A549 (cell line): ENCODE data around the gene ZNF577.

Experiments
- BCL3 ChIP-seq: fragments of >200 bp; sonication (Bioruptor Twin); formaldehyde crosslinking; IDR thresholded peaks from 3 replicates; pipeline ENCODE4 v1.6.1; 2016
- CBX2 ChIP-seq: fragments of 200-600 bp; sonication (generic); IDR thresholded peaks from 2 replicates; pipeline ENCODE4 v1.6.1; 2016; ENCODE audit warnings: low read depth, mild to moderate bottlenecking, borderline replicate concordance
- CEBPB ChIP-seq, 2 experiments: fragments of >200 bp in 1 of 2; sonication (Bioruptor Twin) in 1 of 2; formaldehyde crosslinking in 1 of 2; IDR thresholded peaks; 2 replicates each; pipeline ENCODE4 v1.6.1; 2012 to 2016
- CHD2 ChIP-seq: fragments of 150-350 bp; IDR thresholded peaks from 2 replicates; pipeline ENCODE4 v1.6.1; 2014; ENCODE audit warnings: low read length; ENCODE audit not compliant: partially characterized antibody
- CTCF ChIP-seq: fragments of >200 bp; sonication (Bioruptor Twin); formaldehyde crosslinking; IDR thresholded peaks from 3 replicates; pipeline ENCODE4 v1.5.1; 2016
- JUNB ChIP-seq: fragments of >200 bp; sonication (Bioruptor Twin); formaldehyde crosslinking; IDR thresholded peaks from 2 replicates; pipeline ENCODE4 v1.6.1; 2016
- MAX ChIP-seq: IDR thresholded peaks from 2 replicates; pipeline ENCODE4 v1.6.1; 2012
- PHF8 ChIP-seq: fragments of 200-600 bp; sonication (generic); IDR thresholded peaks from 2 replicates; pipeline ENCODE4 v1.6.1; 2016; ENCODE audit warnings: low read depth, mild to moderate bottlenecking, antibody characterized with exemption, moderate library complexity, borderline replicate concordance
- RAD21 ChIP-seq, 2 experiments: fragments of >200 bp in 1 of 2; sonication (Bioruptor Twin) in 1 of 2; formaldehyde crosslinking in 1 of 2; IDR thresholded peaks in 1 of 2; conservative IDR thresholded peaks in 1 of 2; 2 replicates in 1 of 2; 3 replicates in 1 of 2; pipeline ENCODE4 v1.6.1; 2012 to 2018; ENCODE audit warnings: inconsistent platforms in 1 of 2

- TF ChIP-seq CTCF (no peak), MAX (no peak), CEBPB (IDR thresholded peaks at IDR 0.05) (no peak), CHD2 (no peak), BCL3 (no peak), RAD21 (conservative IDR thresholded peaks at IDR 0.05 in 1 of 2, IDR thresholded peaks at IDR 0.05 in 1 of 2) (no peak), JUNB (no peak), CBX2 (no peak), PHF8 (no peak)
These were observed 17.5 kb upstream of the ZNF577 start for GRCh38 chr19:51905206-51905605.
